IPS-20b (cell line): ENCODE results near the gene KLHL21.

Experiments
- H3K27ac ChIP-seq: one replicate; pipeline ENCODE4 v1.5.1; 2013; ENCODE audit warnings: low read length
- H3K27me3 ChIP-seq: 2 replicates; pipeline ENCODE4 v1.6.1; 2013; ENCODE audit warnings: mild to moderate bottlenecking, low read length, inconsistent platforms; ENCODE audit not compliant: insufficient read depth
- H3K36me3 ChIP-seq: 2 replicates; pipeline ENCODE4 v1.6.1; 2013; ENCODE audit warnings: low read depth, mild to moderate bottlenecking, inconsistent platforms, low read length, moderate library complexity; ENCODE audit not compliant: insufficient read depth
- H3K4me1 ChIP-seq: 2 replicates; pipeline ENCODE4 v1.6.1; 2013; ENCODE audit warnings: mild to moderate bottlenecking, control low read depth, inconsistent platforms, low read length, moderate library complexity; ENCODE audit not compliant: insufficient read depth
- H3K4me3 ChIP-seq: 2 replicates; pipeline ENCODE4 v1.5.1; 2013; ENCODE audit warnings: mild to moderate bottlenecking, low read length, inconsistent platforms
- H3K9ac ChIP-seq: 2 replicates; pipeline ENCODE4 v1.6.1; 2013; ENCODE audit warnings: low read depth, mild to moderate bottlenecking, inconsistent platforms, low read length, moderate library complexity
- H3K9me3 ChIP-seq: 2 replicates; pipeline ENCODE4 v1.6.1; 2013; ENCODE audit warnings: mild to moderate bottlenecking, low read depth, low read length, inconsistent platforms; ENCODE audit not compliant: insufficient read depth

Gene KLHL21

GRCh38 chr1:6594977-6595740 is 7.5 kb downstream of the KLHL21 start:
- Histone ChIP-seq H3K9me3 (no peaks in the 10 kb centered on the region), H3K27me3 (no peaks in the 10 kb centered on the region), H3K4me3 (no peak overlapping the region), H3K9ac (no peak overlapping the region), H3K27ac (no peak overlapping the region), H3K4me1 (peaks cover 2% of the 10 kb centered on the region), H3K36me3 (peaks cover 86% of the 10 kb centered on the region)

- H3K27me3 ChIP-seq: no peaks in the 10 kb centered on the region
- no peaks in the 10 kb centered on the region for H3K9me3 ChIP-seq
- no peak overlapping the region for H3K27ac ChIP-seq
- peaks cover 95% of the 10 kb centered on the region for H3K36me3 ChIP-seq
- no peak overlapping the region for H3K4me3 ChIP-seq
- H3K4me1 ChIP-seq: no peaks in the 10 kb centered on the region
- H3K9ac ChIP-seq: no peak overlapping the region
Measured at GRCh38 chr1:6593810-6594209, 8.9 kb downstream of the KLHL21 start.

GRCh38 chr1:6592865-6593593 is 9.6 kb downstream of the KLHL21 start:
- Histone ChIP-seq H3K9me3 (no peaks in the 10 kb centered on the region), H3K4me1 (no peaks in the 10 kb centered on the region), H3K9ac (no peak overlapping the region), H3K36me3 (peaks cover 97% of the 10 kb centered on the region), H3K27me3 (no peaks in the 10 kb centered on the region), H3K4me3 (no peak overlapping the region), H3K27ac (no peak overlapping the region)

GRCh38 chr1:6592441-6592840 is 10.2 kb downstream of the KLHL21 start:
- H3K9ac ChIP-seq: no peak overlapping the region
- H3K27me3 ChIP-seq: no peaks in the 10 kb centered on the region
- H3K9me3 ChIP-seq: no peaks in the 10 kb centered on the region
- no peak overlapping the region for H3K27ac ChIP-seq
- no peak overlapping the region for H3K4me3 ChIP-seq
- H3K36me3 ChIP-seq: peaks cover 97% of the 10 kb centered on the region
- no peaks in the 10 kb centered on the region for H3K4me1 ChIP-seq

GRCh38 chr1:6591644-6592043 is 11.0 kb downstream of the KLHL21 start:
- H3K9me3 ChIP-seq: no peaks in the 10 kb centered on the region
- no peak overlapping the region for H3K27ac ChIP-seq
- no peak overlapping the region for H3K9ac ChIP-seq
- H3K36me3 ChIP-seq: peaks cover 93% of the 10 kb centered on the region
- no peaks in the 10 kb centered on the region for H3K27me3 ChIP-seq
- H3K4me1 ChIP-seq: no peaks in the 10 kb centered on the region
- H3K4me3 ChIP-seq: no peak overlapping the region

GRCh38 chr1:6591222-6591621 is 11.4 kb downstream of the KLHL21 start:
- H3K36me3 ChIP-seq: peaks cover 89% of the 10 kb centered on the region
- no peak overlapping the region for H3K9ac ChIP-seq
- no peaks in the 10 kb centered on the region for H3K27me3 ChIP-seq
- H3K27ac ChIP-seq: no peak overlapping the region
- no peaks in the 10 kb centered on the region for H3K9me3 ChIP-seq
- no peaks in the 10 kb centered on the region for H3K4me1 ChIP-seq
- H3K4me3 ChIP-seq: no peak overlapping the region

- H3K9ac ChIP-seq: no peak overlapping the region
- no peak overlapping the region for H3K27ac ChIP-seq
- H3K36me3 ChIP-seq: peaks cover 77% of the 10 kb centered on the region
- H3K4me1 ChIP-seq: no peaks in the 10 kb centered on the region
- no peaks in the 10 kb centered on the region for H3K9me3 ChIP-seq
- H3K4me3 ChIP-seq: no peak overlapping the region
- H3K27me3 ChIP-seq: no peaks in the 10 kb centered on the region
Measured at GRCh38 chr1:6590046-6590445, 12.6 kb downstream of the KLHL21 start.

- Histone ChIP-seq H3K9ac (no peak overlapping the region), H3K27ac (no peak overlapping the region), H3K4me1 (no peaks in the 10 kb centered on the region), H3K4me3 (no peak overlapping the region), H3K9me3 (no peaks in the 10 kb centered on the region), H3K36me3 (peaks cover 67% of the 10 kb centered on the region), H3K27me3 (no peaks in the 10 kb centered on the region)
Measured at GRCh38 chr1:6588893-6589520, 13.7 kb downstream of the KLHL21 start.

GRCh38 chr1:6588128-6588892 is 14.4 kb downstream of the KLHL21 start:
- no peak overlapping the region for H3K4me3 ChIP-seq
- no peak overlapping the region for H3K27ac ChIP-seq
- H3K9me3 ChIP-seq: no peaks in the 10 kb centered on the region
- H3K36me3 ChIP-seq: peaks cover 60% of the 10 kb centered on the region
- H3K9ac ChIP-seq: no peak overlapping the region
- no peaks in the 10 kb centered on the region for H3K4me1 ChIP-seq
- H3K27me3 ChIP-seq: no peaks in the 10 kb centered on the region

GRCh38 chr1:6587261-6588005 is 15.2 kb downstream of the KLHL21 start:
- no peak overlapping the region for H3K4me3 ChIP-seq
- H3K9ac ChIP-seq: no peak overlapping the region
- H3K9me3 ChIP-seq: no peaks in the 10 kb centered on the region
- peaks cover 52% of the 10 kb centered on the region for H3K36me3 ChIP-seq
- no peaks in the 10 kb centered on the region for H3K27me3 ChIP-seq
- no peaks in the 10 kb centered on the region for H3K4me1 ChIP-seq
- no peak overlapping the region for H3K27ac ChIP-seq

- Histone ChIP-seq H3K36me3 (peaks cover 48% of the 10 kb centered on the region), H3K27me3 (no peaks in the 10 kb centered on the region), H3K9me3 (no peaks in the 10 kb centered on the region), H3K4me1 (no peaks in the 10 kb centered on the region), H3K4me3 (no peak overlapping the region), H3K27ac (no peak overlapping the region), H3K9ac (no peak overlapping the region)
Measured at GRCh38 chr1:6586404-6586816, 16.3 kb downstream of the KLHL21 start.
